HepG2 (cell line): ENCODE data around the gene SLC25A44. TPM values are rescaled to one million over a fixed set of nuclear protein-coding genes. Genes with fewer than 3 reads are reported as not detected.

Source experiments
- ARID2 ChIP-seq: sonication (generic); formaldehyde crosslinking; IDR thresholded peaks from 2 replicates; pipeline ENCODE4 v1.8.1; 2022; ENCODE audit warnings: mild to moderate bottlenecking, missing genetic modification reagents, borderline replicate concordance
- ERF ChIP-seq: IDR thresholded peaks from 2 replicates; pipeline ENCODE4 v1.6.1; 2018; ENCODE audit warnings: missing biosample characterization, missing genetic modification reagents
- FIP1L1 ChIP-seq: fragments of 200-400 bp; formaldehyde crosslinking; IDR thresholded peaks from 2 replicates; pipeline ENCODE4 v1.6.1; 2018; ENCODE audit warnings: low read depth, mild to moderate bottlenecking, low read length, moderate library complexity, borderline replicate concordance; ENCODE audit not compliant: insufficient read depth
- GMEB2 ChIP-seq: IDR thresholded peaks from 2 replicates; pipeline ENCODE4 v1.6.1; 2016; ENCODE audit warnings: missing biosample characterization, missing genetic modification reagents, low read depth
- HHEX ChIP-seq: IDR thresholded peaks from 2 replicates; pipeline ENCODE4 v1.6.1; 2016; ENCODE audit warnings: control low read depth
- SALL1 ChIP-seq: sonication (generic); formaldehyde crosslinking; IDR thresholded peaks from 2 replicates; pipeline ENCODE4 v1.8.0; 2022; ENCODE audit warnings: mild to moderate bottlenecking, missing genetic modification reagents
- U2AF1 ChIP-seq: fragments of 200-400 bp; formaldehyde crosslinking; optimal IDR thresholded peaks from 2 replicates; pipeline ENCODE3; 2017; ENCODE audit warnings: mild to moderate bottlenecking, low read depth, low read length
- ZNF441 ChIP-seq: sonication (generic); formaldehyde crosslinking; IDR thresholded peaks from 2 replicates; pipeline ENCODE4 v1.7.0; 2021; ENCODE audit warnings: missing genetic modification reagents, borderline replicate concordance
- ZNF550 ChIP-seq: sonication (generic); formaldehyde crosslinking; IDR thresholded peaks from 2 replicates; pipeline ENCODE4 v1.4.0; 2020; ENCODE audit warnings: mild to moderate bottlenecking, missing genetic modification reagents, borderline replicate concordance
- ZNF562 ChIP-seq: sonication (generic); formaldehyde crosslinking; IDR thresholded peaks from 2 replicates; pipeline ENCODE4 v1.8.0; 2022; ENCODE audit warnings: missing genetic modification reagents, borderline replicate concordance
- polyA plus RNA-seq, 8 experiments: library from polyadenylated mRNA; depleted of rRNA in 3 of 8; stranded (reverse) in 7 of 8; unstranded in 1 of 8; fragments of >200 nt; fragmentation: Illumina TruSeq in 4 of 8; extraction: Trizol in 4 of 8; gene quantifications; 2 replicates each; pipeline versions ENCODE4 v1.2.1 to v1.2.3, GENCODE V29; 2011 to 2016; ENCODE audit warnings: low read depth in 4 of 8, missing spikeins in 1 of 8, mixed read lengths in 1 of 8; ENCODE audit not compliant: insufficient read depth in 1 of 8
- total RNA-seq, 5 experiments: library from RNA; depleted of rRNA; stranded (reverse); fragments of >200 nt; fragmentation: Illumina TruSeq; extraction: Trizol; gene quantifications; 2 replicates each; pipeline ENCODE4 v1.2.3, GENCODE V29; 2016; ENCODE audit warnings: low read depth in 1 of 5
- TF ChIP-seq, protein P1 (sequence below): sonication (generic); formaldehyde crosslinking; IDR thresholded peaks from 2 replicates; pipeline ENCODE4 v1.9.0; 2021; ENCODE audit warnings: mild to moderate bottlenecking, missing genetic modification reagents
- TF ChIP-seq, protein P2 (sequence below): sonication (generic); formaldehyde crosslinking; IDR thresholded peaks from 2 replicates; pipeline ENCODE4 v1.4.0; 2020; ENCODE audit warnings: mild to moderate bottlenecking, missing genetic modification reagents

SLC25A44 gene
- total and polyA plus RNA-seq, 2 of the 13 experiments (the other 11 are each of a cell fraction or from before 2014, with no cell fraction given): 10.7 to 13.4 TPM

DNA sequence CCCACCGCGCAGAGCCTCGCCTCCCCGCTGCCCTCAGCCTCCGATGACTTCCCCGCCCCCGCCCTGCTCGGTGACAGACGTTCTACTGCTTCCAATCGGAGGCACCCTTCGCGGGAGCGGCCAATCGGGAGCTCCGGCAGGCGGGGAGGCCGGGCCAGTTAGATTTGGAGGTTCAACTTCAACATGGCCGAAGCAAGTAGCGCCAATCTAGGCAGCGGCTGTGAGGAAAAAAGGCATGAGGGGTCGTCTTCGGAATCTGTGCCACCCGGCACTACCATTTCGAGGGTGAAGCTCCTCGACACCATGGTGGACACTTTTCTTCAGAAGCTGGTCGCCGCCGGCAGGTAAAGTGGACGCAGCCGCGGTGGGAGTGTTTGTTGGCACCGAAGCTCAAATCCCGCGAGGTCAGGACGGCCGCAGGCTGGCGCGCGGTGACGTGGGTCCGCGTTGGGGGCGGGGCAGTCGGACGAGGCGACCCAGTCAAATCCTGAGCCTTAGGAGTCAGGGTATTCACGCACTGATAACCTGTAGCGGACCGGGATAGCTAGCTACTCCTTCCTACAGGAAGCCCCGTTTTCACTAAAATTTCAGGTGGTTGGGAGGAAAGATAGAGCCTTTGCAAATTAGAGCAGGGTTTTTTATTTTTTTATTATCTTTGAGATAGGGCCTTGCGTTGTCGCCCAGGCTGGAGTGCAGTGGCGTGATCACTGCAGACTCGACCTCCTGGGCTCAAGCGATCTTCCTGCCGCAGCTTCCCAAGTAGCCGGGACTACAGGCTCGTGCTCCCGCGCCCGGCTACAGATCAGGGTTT lies 19.1 kb downstream of the SLC25A44 start, which contains the start of gene PMF1 (continued):
- TF ChIP-seq ZNF550 (CRISPR knock-in tag) (no peak), U2AF1 (no peak), ARID2 (peak; percentile 75; the same call in 1 of the 2 replicates), ZNF441 (CRISPR knock-in tag) (peak; percentile 95), ZNF562 (CRISPR knock-in tag) (no peak), HHEX (CRISPR knock-in tag) (no peak), SALL1 (CRISPR knock-in tag) (peak; percentile 80), FIP1L1 (no peak), GMEB2 (CRISPR knock-in tag) (peak; percentile 77), ERF (CRISPR knock-in tag) (peak; percentile 74)
- TF ChIP-seq, protein P1, sequence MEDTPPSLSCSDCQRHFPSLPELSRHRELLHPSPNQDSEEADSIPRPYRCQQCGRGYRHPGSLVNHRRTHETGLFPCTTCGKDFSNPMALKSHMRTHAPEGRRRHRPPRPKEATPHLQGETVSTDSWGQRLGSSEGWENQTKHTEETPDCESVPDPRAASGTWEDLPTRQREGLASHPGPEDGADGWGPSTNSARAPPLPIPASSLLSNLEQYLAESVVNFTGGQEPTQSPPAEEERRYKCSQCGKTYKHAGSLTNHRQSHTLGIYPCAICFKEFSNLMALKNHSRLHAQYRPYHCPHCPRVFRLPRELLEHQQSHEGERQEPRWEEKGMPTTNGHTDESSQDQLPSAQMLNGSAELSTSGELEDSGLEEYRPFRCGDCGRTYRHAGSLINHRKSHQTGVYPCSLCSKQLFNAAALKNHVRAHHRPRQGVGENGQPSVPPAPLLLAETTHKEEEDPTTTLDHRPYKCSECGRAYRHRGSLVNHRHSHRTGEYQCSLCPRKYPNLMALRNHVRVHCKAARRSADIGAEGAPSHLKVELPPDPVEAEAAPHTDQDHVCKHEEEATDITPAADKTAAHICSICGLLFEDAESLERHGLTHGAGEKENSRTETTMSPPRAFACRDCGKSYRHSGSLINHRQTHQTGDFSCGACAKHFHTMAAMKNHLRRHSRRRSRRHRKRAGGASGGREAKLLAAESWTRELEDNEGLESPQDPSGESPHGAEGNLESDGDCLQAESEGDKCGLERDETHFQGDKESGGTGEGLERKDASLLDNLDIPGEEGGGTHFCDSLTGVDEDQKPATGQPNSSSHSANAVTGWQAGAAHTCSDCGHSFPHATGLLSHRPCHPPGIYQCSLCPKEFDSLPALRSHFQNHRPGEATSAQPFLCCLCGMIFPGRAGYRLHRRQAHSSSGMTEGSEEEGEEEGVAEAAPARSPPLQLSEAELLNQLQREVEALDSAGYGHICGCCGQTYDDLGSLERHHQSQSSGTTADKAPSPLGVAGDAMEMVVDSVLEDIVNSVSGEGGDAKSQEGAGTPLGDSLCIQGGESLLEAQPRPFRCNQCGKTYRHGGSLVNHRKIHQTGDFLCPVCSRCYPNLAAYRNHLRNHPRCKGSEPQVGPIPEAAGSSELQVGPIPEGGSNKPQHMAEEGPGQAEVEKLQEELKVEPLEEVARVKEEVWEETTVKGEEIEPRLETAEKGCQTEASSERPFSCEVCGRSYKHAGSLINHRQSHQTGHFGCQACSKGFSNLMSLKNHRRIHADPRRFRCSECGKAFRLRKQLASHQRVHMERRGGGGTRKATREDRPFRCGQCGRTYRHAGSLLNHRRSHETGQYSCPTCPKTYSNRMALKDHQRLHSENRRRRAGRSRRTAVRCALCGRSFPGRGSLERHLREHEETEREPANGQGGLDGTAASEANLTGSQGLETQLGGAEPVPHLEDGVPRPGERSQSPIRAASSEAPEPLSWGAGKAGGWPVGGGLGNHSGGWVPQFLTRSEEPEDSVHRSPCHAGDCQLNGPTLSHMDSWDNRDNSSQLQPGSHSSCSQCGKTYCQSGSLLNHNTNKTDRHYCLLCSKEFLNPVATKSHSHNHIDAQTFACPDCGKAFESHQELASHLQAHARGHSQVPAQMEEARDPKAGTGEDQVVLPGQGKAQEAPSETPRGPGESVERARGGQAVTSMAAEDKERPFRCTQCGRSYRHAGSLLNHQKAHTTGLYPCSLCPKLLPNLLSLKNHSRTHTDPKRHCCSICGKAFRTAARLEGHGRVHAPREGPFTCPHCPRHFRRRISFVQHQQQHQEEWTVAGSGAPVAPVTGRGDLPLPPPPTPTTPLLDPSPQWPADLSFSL (CRISPR knock-in tag): no peak
- TF ChIP-seq, protein P2, sequence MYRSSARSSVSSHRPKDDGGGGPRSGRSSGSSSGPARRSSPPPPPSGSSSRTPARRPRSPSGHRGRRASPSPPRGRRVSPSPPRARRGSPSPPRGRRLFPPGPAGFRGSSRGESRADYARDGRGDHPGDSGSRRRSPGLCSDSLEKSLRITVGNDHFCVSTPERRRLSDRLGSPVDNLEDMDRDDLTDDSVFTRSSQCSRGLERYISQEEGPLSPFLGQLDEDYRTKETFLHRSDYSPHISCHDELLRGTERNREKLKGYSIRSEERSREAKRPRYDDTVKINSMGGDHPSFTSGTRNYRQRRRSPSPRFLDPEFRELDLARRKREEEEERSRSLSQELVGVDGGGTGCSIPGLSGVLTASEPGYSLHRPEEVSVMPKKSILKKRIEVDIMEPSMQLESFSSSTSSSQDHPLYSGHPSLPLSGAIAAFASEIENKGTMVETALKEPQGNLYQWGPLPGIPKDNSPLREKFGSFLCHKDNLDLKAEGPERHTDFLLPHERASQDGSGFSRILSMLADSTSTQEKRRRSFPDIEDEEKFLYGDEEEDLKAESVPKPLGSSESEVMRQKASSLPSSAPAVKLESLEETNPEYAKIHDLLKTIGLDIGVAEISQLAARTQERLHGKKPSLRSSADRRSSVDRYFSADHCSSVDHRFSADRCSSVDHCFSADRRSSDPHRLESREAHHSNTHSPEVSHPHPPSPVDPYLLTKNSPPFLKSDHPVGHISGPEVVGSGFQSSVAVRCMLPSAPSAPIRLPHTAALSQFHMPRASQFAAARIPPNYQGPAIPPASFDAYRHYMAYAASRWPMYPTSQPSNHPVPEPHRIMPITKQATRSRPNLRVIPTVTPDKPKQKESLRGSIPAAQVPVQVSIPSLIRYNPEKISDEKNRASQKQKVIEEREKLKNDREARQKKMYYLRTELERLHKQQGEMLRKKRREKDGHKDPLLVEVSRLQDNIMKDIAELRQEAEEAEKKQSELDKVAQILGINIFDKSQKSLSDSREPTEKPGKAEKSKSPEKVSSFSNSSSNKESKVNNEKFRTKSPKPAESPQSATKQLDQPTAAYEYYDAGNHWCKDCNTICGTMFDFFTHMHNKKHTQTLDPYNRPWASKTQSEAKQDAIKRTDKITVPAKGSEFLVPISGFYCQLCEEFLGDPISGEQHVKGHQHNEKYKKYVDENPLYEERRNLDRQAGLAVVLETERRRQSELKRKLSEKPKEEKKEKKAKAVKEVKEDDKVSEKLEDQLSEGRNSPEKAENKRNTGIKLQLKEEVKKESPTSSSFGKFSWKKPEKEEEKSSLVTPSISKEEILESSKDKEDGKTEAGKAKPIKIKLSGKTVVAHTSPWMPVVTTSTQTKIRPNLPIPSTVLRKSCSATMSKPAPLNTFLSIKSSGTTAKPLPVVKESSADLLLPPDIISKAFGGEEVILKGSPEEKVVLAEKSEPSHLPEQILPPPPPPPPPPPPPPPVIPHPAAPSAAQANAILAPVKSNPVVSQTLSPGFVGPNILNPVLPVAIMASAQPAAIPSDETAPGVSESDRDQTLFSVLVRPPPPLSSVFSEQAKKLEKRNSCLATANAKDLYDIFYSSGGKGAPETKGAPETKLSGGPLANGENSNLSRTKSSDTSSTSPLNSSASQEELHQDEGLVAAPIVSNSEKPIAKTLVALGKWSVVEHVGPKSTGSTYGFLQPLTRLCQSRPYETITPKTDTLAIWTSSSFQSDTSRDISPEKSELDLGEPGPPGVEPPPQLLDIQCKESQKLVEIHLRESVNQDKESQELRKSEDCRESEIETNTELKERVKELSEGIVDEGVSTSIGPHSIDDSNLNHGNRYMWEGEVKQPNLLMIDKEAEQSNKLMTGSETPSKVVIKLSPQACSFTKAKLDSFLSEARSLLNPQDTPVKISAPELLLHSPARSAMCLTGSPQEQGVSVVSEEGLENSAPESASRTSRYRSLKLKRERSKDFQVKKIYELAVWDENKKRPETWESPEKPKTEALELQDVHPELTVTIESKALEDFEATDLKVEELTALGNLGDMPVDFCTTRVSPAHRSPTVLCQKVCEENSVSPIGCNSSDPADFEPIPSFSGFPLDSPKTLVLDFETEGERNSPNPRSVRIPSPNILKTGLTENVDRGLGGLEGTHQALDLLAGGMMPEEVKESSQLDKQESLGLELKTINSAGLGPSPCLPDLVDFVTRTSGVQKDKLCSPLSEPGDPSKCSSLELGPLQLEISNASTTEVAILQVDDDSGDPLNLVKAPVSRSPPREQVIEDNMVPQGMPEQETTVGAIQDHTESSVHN: peak; percentile 87
